ENCODE data around the gene NR2C2. TPM values are rescaled to one million over a fixed set of nuclear protein-coding genes. Genes with fewer than 3 reads are reported as not detected.
A peak's percentile ranks its signal among the peaks of the same experiment; 100 is the strongest.

NR2C2 gene
- total RNA-seq, 1 donor from 2014 or later, result 19.6 TPM

DNA sequence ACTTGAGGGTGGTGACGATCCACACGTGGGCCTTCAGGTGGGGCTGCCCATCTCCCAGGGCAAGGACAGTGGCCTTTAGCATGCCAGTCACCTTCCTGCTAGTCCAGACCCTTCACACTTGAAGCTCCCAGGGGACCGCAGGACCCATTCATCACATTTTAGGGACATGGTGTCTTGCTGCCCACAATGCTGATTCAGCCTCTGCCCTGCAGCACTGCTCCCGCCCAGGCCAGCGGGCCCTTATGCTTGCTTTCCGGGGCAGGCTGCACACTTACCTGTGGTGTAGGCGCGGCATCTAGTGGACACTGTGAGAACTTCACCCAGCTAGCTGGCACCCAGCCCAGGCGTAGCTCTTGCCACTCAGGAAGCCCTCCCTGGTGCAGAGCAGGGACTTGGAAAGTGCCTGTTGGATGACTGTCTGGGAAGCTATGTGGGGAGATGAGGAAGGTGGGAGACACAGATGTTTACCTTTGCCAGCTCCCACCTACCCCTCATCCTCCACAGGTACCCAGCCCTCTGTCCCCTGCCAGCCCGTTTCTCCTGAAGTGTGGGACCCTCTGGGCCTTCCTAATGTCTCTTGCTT, 26.3 kb upstream of the NR2C2 start:
- DNase-seq (ENCODE audit: low read depth in 2 of 2), result peak; percentile 94 to 96

DNA sequence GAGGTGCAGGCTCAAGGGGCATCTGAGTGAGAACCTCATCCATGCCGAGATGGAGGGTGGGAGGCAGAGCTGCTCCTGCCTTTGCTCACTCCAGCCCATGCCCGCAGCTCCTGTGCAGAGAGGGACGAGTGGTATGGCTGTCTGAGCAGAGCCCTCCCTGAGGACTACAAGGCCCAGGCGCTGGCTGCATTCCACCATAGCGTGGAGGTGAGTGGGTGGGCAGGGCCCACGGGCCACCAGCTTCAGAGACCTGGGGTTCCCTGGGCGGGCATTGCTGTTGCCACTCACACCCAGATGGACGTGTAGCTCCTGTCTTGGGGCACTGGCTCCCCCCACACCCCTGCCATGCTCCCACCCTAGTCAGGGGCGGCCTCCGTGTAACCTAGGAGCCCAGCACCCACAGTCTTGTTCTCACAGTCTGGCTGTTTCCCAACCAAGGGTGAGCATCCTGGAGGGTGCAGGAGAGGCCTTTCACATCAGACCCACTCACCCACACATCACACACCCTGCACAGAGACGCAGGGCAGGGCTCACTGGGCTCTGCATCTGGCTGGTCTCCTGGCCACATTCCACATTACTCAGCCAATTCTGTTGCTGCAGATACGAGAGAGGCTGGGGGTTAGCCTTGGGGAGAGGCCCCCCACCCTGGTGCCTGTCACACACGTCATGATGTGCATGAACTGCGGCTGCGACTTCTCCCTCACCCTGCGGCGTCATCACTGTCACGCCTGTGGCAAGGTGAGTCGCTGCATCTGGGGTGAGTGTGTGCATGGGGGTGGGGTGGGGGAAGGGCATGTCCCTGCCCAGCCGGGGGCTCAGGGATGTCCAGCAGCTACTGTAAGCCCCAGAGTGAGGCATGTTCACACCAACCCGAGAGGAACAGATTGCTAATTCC, 25.3 kb upstream of the NR2C2 start:
- no peak for DNase-seq (ENCODE audit: low read depth in 2 of 2)

DNA sequence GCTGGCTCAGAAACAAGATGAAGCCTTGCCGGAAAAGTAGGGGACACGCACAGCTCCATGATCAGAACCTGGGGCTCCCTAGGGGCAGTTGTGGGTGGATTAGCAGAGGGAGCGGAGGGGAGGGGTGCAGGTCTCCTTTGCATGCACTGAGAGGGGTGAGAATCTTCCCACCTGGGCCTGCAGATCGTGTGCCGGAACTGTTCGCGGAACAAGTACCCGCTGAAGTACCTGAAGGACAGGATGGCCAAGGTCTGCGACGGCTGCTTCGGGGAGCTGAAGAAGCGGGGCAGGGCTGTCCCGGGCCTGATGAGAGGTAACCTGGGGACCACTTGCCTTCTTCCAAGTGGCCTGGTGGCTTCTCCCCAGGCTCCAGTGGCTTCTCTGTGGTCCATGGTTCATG, 24.5 kb upstream of the NR2C2 start:
- no peak for DNase-seq (ENCODE audit: low read depth in 2 of 2)

DNA sequence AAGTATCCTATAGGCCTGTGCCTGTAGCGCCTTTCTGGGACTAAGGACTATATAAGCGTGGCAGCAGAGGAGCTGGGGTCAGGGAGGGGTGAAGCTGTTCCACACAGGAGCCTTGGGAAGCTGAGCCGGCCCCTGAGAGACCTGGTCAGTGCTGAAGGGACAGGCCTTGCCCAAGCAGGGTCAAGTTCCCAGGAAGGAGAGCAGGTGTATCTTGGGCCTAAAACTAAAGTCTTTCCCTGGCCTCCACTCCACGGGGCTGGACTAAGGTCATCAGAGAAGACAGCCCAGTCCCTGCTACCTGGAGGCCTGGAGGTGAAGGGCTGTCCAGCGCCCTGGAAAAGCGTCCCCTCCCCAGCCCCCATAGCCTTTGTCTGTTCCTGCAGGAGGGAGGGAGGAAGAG, 23.9 kb upstream of the NR2C2 start:
- DNase-seq (ENCODE audit: low read depth in 2 of 2), result no peak

DNA sequence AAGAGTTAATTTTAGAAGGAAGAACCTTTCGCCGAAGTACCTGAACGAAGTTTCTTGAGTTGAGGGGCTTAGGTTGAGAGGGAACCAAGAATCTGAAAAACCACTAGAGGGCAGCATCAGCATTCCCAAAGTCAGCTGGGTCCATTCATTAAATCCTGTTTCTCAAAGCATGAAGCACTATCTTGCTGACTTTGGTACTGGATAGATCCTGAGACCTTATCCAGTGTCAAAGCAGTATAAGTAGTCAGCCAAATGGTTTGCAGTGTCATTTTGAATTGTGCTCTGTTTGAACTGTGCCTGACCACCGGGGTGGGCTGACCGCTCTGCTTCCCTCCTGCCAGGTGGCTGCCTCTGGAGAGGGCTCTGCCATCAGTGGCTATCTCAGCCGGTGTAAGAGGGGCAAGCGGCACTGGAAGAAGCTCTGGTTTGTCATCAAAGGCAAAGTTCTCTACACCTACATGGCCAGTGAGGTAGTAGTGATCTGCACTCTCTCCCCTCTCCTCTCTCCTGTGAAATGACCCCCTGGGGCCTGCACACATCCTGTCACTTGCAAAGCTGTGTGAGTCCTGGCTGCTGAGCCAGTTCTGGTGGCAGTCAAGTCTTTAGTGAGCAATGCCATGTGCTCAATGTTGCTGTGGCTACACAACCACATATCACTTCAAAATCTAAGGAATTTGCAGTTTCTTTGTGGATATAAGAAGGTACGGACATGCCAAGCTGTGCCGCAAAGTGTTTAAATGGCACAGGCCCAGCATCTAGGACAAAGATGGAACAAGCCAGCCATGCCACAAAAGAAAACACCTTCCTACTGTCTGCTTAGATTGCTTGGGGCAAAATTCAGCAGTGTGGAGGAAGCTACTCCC, 21.4 kb upstream of the NR2C2 start:
- DNase-seq (ENCODE audit: low read depth in 2 of 2), result peak; percentile 59 to 69

DNA sequence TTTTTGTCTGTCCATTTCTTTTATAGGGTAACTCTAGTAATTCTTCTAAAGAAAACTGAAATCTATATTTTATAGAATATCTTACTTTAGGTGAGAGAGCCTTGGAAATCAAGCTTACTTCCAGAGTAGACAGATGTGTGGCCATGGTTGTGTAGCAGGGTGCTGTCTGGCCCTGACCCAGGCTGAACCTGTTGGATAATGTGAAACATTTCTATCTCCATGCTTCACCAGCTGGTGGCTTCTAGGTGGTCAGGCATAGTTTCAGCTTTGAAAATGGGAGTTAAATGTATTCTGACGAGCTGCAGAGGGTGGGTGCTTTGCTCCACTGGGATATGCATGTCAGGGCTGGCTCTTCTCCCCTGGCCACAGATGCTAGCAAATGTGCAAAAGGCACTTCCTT, 20.8 kb upstream of the NR2C2 start:
- DNase-seq (ENCODE audit: low read depth in 2 of 2), result no peak

DNA sequence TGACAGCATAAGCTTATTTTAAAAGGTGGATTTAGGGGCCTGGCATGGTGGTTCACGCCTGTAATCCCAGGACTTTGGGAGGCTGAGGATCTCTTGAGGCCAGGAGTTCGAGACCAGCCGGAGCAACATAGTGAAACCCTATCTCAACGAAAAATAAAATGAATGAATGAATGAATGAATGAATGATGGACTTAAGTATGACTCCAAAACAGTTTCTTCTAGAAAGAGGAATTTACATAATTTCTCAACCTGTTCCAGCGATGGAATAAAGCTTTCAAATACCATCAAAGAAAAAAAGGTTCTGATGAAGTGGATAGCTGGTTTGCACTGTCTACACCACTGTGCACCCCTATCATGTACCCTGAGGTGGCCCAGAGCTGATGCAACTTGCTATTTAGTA, 20.1 kb upstream of the NR2C2 start:
- no peak for DNase-seq (ENCODE audit: low read depth in 2 of 2)

DNA sequence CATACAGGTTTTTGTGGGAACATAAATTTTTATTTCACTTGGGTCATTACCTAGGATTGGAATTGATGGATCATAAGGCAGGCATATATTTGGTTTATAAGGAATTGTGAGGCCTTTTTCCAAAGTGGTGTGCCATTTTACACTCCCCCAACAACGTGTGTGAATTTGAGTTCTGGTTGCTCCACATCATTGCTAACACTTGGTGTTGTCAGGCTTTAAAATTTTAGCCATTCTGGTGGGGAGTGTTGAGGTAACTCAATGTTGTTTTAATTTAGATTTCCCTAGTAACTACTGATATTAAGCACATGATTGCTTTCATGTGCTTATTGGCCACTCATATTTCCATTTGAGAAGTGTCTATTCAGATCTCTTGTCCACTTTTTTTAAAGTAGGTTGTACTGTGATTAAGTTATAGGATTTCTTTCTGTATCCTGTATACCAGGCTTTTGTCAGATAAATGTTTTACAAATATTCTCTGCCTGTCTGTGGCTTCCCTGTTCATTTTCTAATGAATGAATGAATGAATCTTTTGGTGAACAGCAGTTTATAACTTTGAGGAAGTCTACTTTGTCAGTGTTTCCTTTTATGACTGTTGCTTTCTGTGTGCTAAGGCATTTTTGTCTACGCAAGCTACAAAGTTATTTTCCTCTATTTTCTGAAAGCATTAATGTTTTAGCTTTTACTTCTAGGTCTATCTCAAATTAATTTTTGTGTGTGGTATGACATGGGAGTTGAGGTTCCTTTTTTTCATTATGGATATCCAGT, 17.9 kb upstream of the NR2C2 start:
- no peak for DNase-seq (ENCODE audit: low read depth in 2 of 2)

DNA sequence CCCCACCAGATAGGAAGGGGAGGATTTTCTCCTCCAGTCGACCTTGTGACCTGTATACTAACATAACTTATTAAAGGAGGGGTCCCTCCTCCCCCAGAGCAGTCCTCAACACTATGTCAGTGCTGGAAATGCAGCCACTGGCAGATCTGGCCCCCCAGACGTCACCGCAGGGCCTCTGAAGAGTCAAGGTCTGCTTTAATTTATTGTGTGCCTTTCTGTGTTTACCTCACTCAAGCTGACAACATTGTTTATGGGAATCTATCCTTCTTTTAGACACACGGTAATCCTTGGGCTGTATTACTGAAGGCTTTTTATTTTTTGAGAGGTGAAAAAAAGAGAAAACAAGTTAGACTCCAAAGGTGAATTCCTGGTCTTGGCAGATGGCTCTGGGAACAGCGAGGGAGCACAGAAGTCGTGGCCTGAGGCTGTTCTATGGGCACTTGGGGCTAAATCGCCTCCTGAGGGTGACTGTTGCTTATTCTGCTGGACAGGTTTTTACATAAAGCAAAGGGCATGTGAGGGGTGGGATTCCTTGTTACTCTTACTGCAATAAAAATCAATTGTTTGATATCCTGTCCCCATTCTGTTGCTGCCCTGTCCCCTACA, 13.5 kb upstream of the NR2C2 start:
- DNase-seq (ENCODE audit: low read depth in 2 of 2), result no peak

DNA sequence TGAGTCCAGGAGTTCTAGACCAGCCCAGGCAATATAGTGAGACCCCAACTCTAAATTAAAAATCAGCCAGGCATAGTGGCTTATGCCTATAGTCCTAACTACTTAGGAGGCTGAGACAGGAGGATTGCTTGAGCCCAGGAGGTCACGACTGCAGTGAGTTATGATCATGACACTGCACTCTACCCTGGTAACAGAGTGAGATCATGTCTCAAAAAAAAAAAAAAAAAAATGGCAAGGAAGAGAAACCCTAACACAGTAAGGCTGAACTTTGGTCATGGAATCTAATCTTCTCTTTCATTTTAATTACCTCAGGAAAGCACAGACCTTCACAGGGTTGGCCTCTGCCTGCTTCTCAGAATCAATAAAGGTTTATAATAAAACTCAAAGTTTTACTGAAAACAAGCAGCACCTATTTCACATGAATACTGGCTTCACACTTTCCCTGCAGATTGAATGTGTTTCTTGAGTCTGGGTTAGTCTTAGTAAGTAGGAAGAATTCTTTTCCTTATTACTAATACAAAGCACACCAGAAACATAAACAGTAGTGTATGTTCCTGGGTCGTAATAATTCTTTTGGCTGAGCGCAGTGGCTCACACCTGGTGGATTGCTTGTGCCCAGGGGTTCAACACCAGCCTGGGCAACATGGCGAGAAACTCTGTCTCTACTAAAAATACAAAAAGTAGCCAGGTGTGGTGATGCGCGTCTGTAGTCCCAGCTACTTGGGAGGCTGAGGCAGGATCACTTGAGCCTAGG, 11.6 kb upstream of the NR2C2 start:
- DNase-seq (ENCODE audit: low read depth in 2 of 2), result no peak

DNA sequence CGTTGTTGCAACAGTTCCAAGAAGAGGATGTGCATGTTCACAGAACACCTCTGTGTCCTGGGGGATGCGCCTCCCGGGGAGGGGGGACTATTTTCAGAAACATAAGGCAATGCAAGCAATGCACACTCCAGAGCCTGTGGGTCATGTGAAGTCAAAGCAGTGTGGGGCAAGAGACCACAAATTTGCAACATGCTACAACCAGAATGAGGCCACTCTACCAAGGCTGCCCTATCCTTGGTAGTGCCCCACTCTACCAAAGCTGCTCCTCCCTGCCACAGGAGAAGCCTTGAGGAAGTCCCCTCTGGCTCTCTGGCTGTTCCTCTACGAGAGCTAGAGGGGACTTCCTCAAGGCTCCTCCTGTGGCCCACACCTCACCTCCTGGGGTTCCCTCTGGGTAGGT, 8.4 kb upstream of the NR2C2 start:
- no peak for DNase-seq (ENCODE audit: low read depth in 2 of 2)

DNA sequence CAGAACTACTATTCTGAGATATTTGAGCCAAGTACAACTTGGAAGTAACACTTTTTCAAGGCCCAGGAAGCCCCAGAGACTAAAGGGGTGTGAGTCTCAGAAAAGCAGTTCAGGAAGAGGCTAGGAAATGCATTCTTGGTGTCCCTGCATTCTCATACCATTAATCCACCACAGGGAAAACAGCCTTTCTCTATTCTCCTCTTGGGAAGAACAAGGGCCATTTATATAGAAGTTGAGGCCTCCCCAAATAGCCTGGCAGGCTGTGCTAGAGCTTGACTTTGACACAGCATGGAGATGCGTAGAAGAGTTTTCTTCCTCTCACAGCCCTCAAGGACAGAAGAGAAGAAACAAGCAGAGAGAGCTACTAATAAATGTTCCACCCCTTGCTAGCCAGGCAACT, 5.5 kb upstream of the NR2C2 start:
- DNase-seq (ENCODE audit: low read depth in 2 of 2), result no peak

DNA sequence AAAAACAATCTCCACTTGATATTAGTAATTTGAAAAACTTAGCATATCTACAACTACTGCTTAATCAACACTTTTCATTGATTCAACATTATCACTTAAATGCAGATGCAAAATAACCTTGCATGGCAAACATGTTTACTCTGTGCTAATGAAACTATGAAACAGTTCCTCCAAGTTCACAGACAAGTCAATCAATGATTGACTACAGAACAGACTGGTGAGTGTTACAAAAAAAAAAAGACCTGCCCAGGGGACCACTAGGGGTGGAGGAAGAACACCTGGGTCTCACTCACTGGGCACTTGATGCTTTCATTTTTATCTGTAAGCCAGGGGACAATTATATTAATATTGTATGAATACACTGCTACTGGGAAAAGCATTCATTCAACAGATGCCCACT, 4.3 kb upstream of the NR2C2 start:
- no peak for DNase-seq (ENCODE audit: low read depth in 2 of 2)

DNA sequence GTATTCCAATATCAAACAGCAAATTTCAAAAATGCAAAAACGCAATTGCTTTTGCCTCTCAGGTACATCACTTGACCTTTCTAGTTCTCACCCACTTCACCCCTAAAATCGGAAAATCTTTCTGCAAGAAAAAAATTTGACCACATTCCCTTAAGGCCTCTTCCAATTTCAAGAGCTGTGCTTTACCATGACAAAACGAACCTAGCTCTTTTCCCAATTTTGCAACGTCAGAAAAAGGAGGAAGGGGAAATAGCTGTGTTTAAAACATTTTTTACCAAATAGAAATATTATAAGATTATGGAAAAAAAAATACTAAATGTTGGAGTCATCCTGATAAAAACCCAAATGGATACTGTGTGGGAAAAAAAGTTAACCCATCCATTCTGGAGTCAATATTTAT, 1.1 kb upstream of the NR2C2 start:
- DNase-seq (ENCODE audit: low read depth in 2 of 2), result no peak

DNA sequence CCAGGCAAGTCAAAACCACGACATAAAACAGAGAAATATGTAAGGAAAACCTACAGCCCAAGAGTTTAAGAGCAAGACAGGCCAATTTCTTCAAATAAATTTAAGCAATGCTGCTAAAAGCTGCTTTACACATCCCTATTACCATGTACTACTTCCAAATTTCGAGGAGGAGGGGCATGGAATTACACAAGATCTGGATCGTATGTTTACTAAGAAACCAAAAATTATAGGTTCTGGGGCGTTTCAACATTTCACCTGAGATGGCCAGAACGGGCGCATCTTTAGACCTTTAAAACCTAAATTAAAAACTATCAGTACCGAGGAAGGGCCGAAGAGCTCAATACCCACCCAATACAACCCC, 664 bp upstream of the NR2C2 start:
- DNase-seq (ENCODE audit: low read depth in 2 of 2), result peak in 1 of 2 donors; percentile 11

DNA sequence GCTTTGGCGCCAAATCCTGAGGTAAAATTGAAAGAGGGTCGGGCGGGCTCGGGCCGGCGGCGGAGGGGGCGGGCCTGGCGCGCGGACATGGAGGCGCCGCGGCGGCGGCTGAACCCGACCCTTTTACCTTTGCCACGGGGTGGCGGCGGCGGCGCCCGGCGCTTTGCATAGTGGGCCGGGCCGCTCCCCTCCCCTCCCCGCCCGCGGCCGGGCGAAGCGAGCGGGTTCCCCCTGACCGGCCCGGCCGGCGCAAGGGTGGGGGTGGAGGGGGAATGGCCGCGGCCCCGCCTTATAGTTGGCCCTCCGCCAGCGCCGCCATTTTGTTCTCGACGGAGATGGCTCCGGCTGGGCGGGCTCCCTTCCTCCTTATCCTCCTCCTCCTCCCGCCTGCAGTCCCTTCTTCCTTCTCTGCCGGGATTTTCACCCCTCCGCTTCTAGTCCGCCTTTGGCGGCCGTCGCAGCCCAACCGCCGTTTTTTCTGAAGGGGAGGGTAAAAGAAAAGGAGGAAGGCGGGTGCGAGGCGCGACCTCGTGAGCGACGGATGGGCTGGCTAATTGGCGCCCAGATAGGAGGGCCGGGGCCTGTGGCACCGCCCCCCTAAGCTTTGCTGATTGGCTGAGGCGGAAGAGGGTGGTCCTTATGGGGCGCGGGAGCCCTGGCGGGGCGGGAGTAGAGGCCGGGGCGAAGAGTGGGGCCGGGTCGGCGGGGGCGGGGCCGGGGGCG, 664 bp downstream of the NR2C2 start:
- DNase-seq (ENCODE audit: low read depth in 2 of 2), result peak; percentile 97 to 98

DNA sequence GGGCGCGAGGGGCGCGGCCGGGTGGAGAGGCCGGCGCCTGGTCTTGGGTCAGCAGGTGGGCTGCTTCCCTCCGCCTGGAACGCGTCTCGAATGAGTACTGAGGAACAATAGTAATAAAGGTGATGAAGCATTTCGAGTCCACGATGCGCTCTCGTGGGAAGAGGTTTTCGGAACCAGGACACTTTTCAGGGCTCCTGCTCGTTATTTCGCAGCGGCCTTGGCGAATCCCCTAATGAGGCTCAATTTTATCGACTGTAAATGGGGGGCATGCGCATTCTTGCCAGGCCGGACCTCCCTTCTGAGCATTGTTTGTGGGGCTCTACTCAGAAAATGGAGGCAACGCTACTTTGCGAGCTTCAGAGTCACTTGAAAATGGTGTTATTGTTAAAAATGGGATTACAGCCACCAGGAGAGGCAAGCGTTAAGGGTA, 1.2 kb downstream of the NR2C2 start:
- DNase-seq (ENCODE audit: low read depth in 2 of 2), result peak in 1 of 2 donors; percentile 47

DNA sequence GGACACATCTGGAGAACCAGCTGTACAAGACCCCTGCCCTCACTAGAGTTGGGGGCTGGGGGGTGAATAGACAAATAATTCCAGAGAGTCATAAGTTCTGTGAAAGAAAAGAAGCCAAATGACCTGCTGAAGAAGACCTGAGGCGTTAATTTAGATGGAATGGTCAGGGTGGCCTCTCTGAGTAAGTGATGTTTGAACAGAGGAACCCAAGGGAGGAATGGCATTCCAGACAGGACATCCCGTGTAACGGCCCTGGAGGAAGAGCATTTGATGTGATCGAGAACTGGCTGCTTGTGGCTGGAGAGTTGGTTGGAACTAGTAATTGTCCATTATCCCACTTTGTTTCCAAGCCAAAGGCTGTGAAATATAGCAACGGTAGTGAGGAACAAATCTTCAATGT, 1.7 kb downstream of the NR2C2 start:
- peak; percentile 45 to 57 for DNase-seq (ENCODE audit: low read depth in 2 of 2)

DNA sequence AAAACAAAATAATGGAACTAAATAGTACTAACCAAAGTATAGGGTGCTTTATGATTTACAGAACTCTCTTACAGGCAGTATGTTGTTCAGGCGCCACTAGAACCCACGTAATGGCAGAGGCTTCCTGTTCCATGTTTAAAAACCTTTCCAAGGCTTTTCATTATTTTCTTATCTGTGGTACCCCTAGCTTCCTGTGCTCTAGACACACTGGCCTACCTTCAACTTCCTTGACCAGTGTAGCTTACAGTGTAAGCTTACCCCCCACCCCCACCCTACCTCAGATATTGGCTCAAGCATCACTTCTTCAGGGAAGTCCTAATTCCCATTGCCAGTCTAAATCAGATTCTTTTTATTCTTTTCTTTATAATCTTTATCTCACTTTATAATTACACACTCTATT, 2.9 kb downstream of the NR2C2 start:
- peak; percentile 25 to 59 for DNase-seq (ENCODE audit: low read depth in 2 of 2)

DNA sequence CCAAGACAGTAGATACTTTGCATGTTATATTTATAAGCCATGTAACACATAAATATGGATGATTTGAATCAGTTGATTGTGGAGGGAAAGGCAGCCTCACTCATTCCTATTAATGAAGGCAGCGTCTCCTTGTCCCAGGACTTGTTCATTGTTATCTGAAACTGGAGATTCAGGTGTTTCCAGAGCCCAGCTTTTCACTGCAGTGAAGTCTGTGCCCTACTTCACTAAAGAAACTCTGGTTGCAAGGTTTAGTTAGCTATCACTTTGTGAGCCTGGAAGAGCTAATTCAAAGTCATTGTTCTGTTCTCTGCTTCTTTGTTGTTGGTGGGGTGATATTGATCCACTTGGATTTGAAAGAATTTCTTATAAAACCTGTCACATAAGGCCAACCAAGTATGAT, 9.8 kb downstream of the NR2C2 start:
- DNase-seq (ENCODE audit: low read depth in 2 of 2), result no peak

All from lung microvascular endothelial cell (primary cell).